KMS-11 (cell line): ENCODE results near the gene NOLC1.
"Not testable (repeated sequence)": the region's sequence is repeated elsewhere in the genome, so short reads cannot be mapped to it uniquely, and the experiment has no call there.

ENCODE experiments used
- H2AFZ ChIP-seq: fragments of 200-600 bp; sonication (generic); 2 replicates; pipeline ENCODE4 v1.6.1; 2016; ENCODE audit warnings: antibody characterized with exemption, mixed run types, low read depth
- H3K27ac ChIP-seq: fragments of 200-600 bp; sonication (generic); 2 replicates; pipeline ENCODE4 v1.6.1; 2016; ENCODE audit warnings: mild to moderate bottlenecking, mixed run types
- H3K27me3 ChIP-seq: fragments of 200-600 bp; sonication (generic); 2 replicates; pipeline ENCODE4 v1.6.1; 2017; ENCODE audit warnings: mild to moderate bottlenecking, low read depth, mixed run types, moderate library complexity; ENCODE audit not compliant: insufficient read depth
- H3K36me3 ChIP-seq: fragments of 200-600 bp; sonication (generic); 2 replicates; pipeline ENCODE4 v1.6.1; 2017; ENCODE audit warnings: mild to moderate bottlenecking, mixed run types; ENCODE audit not compliant: insufficient read depth
- H3K4me1 ChIP-seq: fragments of 200-600 bp; sonication (generic); 2 replicates; pipeline ENCODE4 v1.6.1; 2016; ENCODE audit warnings: mild to moderate bottlenecking, low read depth, mixed run types; ENCODE audit not compliant: poor library complexity, severe bottlenecking
- H3K4me2 ChIP-seq: fragments of 200-600 bp; sonication (generic); 2 replicates; pipeline ENCODE4 v1.7.0; 2016; ENCODE audit warnings: mild to moderate bottlenecking, mixed run types
- H3K4me3 ChIP-seq: fragments of 200-600 bp; sonication (generic); IDR thresholded peaks from 2 replicates; pipeline ENCODE4 v1.6.1; 2017; ENCODE audit warnings: low read depth, low read length, mixed read lengths; ENCODE audit not compliant: insufficient read depth
- H3K79me2 ChIP-seq: fragments of 200-600 bp; sonication (generic); 2 replicates; pipeline ENCODE4 v1.6.1; 2016; ENCODE audit warnings: low read depth, mixed run types; ENCODE audit not compliant: insufficient read depth
- H3K9ac ChIP-seq: fragments of 200-600 bp; sonication (generic); 2 replicates; pipeline ENCODE4 v1.6.1; 2016; ENCODE audit warnings: mild to moderate bottlenecking, mixed run types
- H4K20me1 ChIP-seq: fragments of 200-600 bp; sonication (generic); 2 replicates; pipeline ENCODE4 v1.6.1; 2016; ENCODE audit warnings: mild to moderate bottlenecking, mixed run types; ENCODE audit not compliant: insufficient read depth
- TF ChIP-seq, protein P1 (sequence below): fragments of 200-600 bp; sonication (generic); conservative IDR thresholded peaks from 2 replicates; pipeline ENCODE4 v1.6.1; 2017; ENCODE audit warnings: low read depth, mild to moderate bottlenecking, antibody characterized with exemption, low read length, moderate library complexity, mixed read lengths

NOLC1 gene

GRCh38 chr10:102184606-102185005 lies 32.4 kb downstream of the NOLC1 start:
- TF ChIP-seq, protein P1, sequence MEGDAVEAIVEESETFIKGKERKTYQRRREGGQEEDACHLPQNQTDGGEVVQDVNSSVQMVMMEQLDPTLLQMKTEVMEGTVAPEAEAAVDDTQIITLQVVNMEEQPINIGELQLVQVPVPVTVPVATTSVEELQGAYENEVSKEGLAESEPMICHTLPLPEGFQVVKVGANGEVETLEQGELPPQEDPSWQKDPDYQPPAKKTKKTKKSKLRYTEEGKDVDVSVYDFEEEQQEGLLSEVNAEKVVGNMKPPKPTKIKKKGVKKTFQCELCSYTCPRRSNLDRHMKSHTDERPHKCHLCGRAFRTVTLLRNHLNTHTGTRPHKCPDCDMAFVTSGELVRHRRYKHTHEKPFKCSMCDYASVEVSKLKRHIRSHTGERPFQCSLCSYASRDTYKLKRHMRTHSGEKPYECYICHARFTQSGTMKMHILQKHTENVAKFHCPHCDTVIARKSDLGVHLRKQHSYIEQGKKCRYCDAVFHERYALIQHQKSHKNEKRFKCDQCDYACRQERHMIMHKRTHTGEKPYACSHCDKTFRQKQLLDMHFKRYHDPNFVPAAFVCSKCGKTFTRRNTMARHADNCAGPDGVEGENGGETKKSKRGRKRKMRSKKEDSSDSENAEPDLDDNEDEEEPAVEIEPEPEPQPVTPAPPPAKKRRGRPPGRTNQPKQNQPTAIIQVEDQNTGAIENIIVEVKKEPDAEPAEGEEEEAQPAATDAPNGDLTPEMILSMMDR: no peak
- H3K27me3 ChIP-seq: no peaks in the 10 kb centered on the region
- H3K4me2 ChIP-seq: no peak overlapping the region
- no peak overlapping the region for H3K27ac ChIP-seq
- peaks cover 41% of the 10 kb centered on the region for H3K4me1 ChIP-seq
- no peak overlapping the region for H3K4me3 ChIP-seq
- H4K20me1 ChIP-seq: no peaks in the 10 kb centered on the region
- H2AFZ ChIP-seq: no peak overlapping the region
- H3K36me3 ChIP-seq: no peaks in the 10 kb centered on the region
- H3K79me2 ChIP-seq: no peaks in the 10 kb centered on the region
- no peak overlapping the region for H3K9ac ChIP-seq

- H3K4me3 ChIP-seq: no peak overlapping the region
- peaks cover 47% of the 10 kb centered on the region for H3K4me1 ChIP-seq
- no peaks in the 10 kb centered on the region for H4K20me1 ChIP-seq
- no peak overlapping the region for H3K9ac ChIP-seq
- H2AFZ ChIP-seq: no peak overlapping the region
- H3K79me2 ChIP-seq: no peaks in the 10 kb centered on the region
- H3K4me2 ChIP-seq: no peak overlapping the region
- H3K27me3 ChIP-seq: no peaks in the 10 kb centered on the region
- TF ChIP-seq, protein P1: no peak
- H3K27ac ChIP-seq: no peak overlapping the region
- H3K36me3 ChIP-seq: no peaks in the 10 kb centered on the region
Observed at GRCh38 chr10:102185272-102185671, 33.1 kb downstream of the NOLC1 start.

DNA sequence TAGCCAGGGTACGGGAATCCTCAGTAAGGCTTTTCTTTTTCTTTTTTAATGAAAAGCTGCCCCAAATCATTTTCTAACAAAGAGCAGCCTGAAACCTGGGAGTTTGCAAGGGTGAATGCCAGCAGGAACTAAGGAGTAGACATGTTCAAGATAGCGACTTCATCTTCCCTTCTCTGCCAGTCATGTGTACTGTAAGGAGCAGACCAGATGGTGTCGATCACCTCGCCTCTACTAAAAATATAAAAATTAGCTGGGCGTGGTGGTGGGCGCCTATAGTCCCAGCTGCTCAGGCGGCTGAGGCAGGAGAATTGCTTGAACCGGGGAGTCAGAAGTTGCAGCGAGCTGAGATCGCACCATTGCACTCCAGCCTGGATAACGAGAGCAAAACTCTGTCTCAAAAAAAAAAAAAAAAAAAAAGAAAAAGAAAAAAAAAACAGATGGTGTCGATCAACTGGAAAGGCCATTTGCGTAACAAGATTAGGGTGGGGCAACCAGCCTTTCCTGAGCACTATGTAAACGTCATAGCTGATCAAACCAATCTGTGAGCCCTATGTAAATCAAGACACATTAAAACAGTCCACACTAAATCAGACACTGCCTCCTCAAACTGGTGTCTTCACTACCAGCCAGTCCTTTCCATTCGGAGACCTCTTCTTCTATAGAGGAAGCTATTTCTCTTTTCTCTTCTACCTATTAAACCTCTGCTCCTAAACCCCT lies 33.8 kb downstream of the NOLC1 start:
- Histone ChIP-seq H3K27me3 (no peaks in the 10 kb centered on the region), H4K20me1 (no peaks in the 10 kb centered on the region), H3K79me2 (no peaks in the 10 kb centered on the region), H3K9ac (no peak overlapping the region), H3K4me3 (no peak overlapping the region), H3K4me2 (no peak overlapping the region; the same call in 1 of the 2 replicates), H3K4me1 (peaks cover 48% of the 10 kb centered on the region), H3K27ac (no peak overlapping the region), H2AFZ (no peak overlapping the region), H3K36me3 (no peaks in the 10 kb centered on the region)
- TF ChIP-seq, protein P1: no peak

GRCh38 chr10:102188298-102188940 lies 36.2 kb downstream of the NOLC1 start:
- peak overlapping the region; percentile 92 for H3K4me2 ChIP-seq
- H3K27ac ChIP-seq: peak overlapping the region; percentile 97
- H3K9ac ChIP-seq: peak overlapping the region; percentile 55
- no peaks in the 10 kb centered on the region for H3K27me3 ChIP-seq
- H3K4me3 ChIP-seq: no peak overlapping the region
- TF ChIP-seq, protein P1: no peak
- peak overlapping the region; percentile 81 for H2AFZ ChIP-seq
- peaks cover 50% of the 10 kb centered on the region for H3K4me1 ChIP-seq
- no peaks in the 10 kb centered on the region for H3K79me2 ChIP-seq
- no peaks in the 10 kb centered on the region for H4K20me1 ChIP-seq
- H3K36me3 ChIP-seq: no peaks in the 10 kb centered on the region

GRCh38 chr10:102188941-102189898 lies 37.0 kb downstream of the NOLC1 start:
- not testable (repeated sequence) for H3K4me3 ChIP-seq, H3K79me2 ChIP-seq, H4K20me1 ChIP-seq, H3K36me3 ChIP-seq, H3K27me3 ChIP-seq
- Histone ChIP-seq H3K9ac (peak overlapping the region; percentile 55), H3K4me1 (peaks cover 50% of the 10 kb centered on the region), H3K4me2 (peak overlapping the region; percentile 92), H2AFZ (peak overlapping the region; percentile 81), H3K27ac (peak overlapping the region; percentile 97)
